HEK293 (cell line): ENCODE data around the gene TMEM212.

Experiments
- ZNF274 ChIP-seq, 2 experiments: fragments of 200-500 bp in 1 of 2; fragments of 450-650 bp in 1 of 2; sonication (Bioruptor generic) in 1 of 2; formaldehyde crosslinking in 1 of 2; IDR thresholded peaks; 2 replicates each; pipeline versions ENCODE4 v1.5.1 to v1.6.1; 2014 to 2016; ENCODE audit warnings: borderline replicate concordance in 1 of 2, inconsistent platforms in 1 of 2, low read length in 1 of 2, missing biosample characterization in 1 of 2, missing genetic modification characterization in 1 of 2
- ZNF629 ChIP-seq: fragments of 450-650 bp; formaldehyde crosslinking; IDR thresholded peaks from 2 replicates; pipeline ENCODE4 v1.5.1; 2017; ENCODE audit warnings: missing biosample characterization, missing genetic modification characterization

GRCh38 chr3:171811913-171812335, 31.2 kb upstream of the TMEM212 start:
- TF ChIP-seq ZNF629 (tag by site-specific recombination) (no peak), ZNF274 (IDR thresholded peaks at IDR 0.05; ENCODE audit: low read length) (no peak), ZNF274 (tag by site-specific recombination; IDR thresholded peaks at IDR 0.05; ENCODE audit: borderline replicate concordance) (no peak)
